Panc1 (cell line): Measurements from ENCODE around the gene NUDT4. TPM values are rescaled to one million over a fixed set of nuclear protein-coding genes. Genes with fewer than 3 reads are reported as not detected.

Experiments used
- ATAC-seq: fragments of 200-7000 bp; cut with Tn5 transposase; 2 replicates; pipeline ENCODE4 v1.9.1; 2020; ENCODE audit warnings: mild to moderate bottlenecking, moderate library complexity
- BruUV-seq: library from RNA; stranded (reverse); fragments of 400-500 nt; replicated peaks from 2 replicates; lab custom pipeline; 2021; lab: Mats Ljungman, UMichigan
- CTCF ChIA-PET: fragments of 300-600 bp; sonication (Branson Sonifier 250); formaldehyde crosslinking; loops from one replicate; lab custom pipeline; 2022; ENCODE audit warnings: antibody characterized with exemption; lab: Charles Lee
- POLR2A ChIA-PET: fragments of 300-600 bp; sonication (Branson Sonifier 250); formaldehyde crosslinking; loops from one replicate; lab custom pipeline; 2022; ENCODE audit warnings: antibody characterized with exemption; lab: Charles Lee
- DNase-seq: peaks from one replicate; pipeline ENCODE4 v3.0.0-alpha.2; 2010; ENCODE audit warnings: low read depth, low spot score
- H3K27ac ChIP-seq: 2 replicates; pipeline ENCODE4 v1.5.1; 2011; ENCODE audit warnings: mild to moderate bottlenecking, low read length, inconsistent platforms
- H3K27me3 ChIP-seq: fragments of 200-500 bp; sonication (Bioruptor generic); 2 replicates; pipeline ENCODE4 v1.6.0; 2014; ENCODE audit warnings: low read length, inconsistent platforms; ENCODE audit not compliant: control insufficient read depth, insufficient read depth
- H3K36me3 ChIP-seq: fragments of 200-500 bp; sonication (Bioruptor generic); 2 replicates; pipeline ENCODE4 v1.5.1; 2014; ENCODE audit warnings: inconsistent platforms, mild to moderate bottlenecking, low read length, moderate library complexity; ENCODE audit not compliant: control insufficient read depth, insufficient read depth
- H3K4me1 ChIP-seq: 2 replicates; pipeline ENCODE4 v1.5.1; 2011; ENCODE audit warnings: inconsistent platforms, mild to moderate bottlenecking, low read length, moderate library complexity; ENCODE audit not compliant: control insufficient read depth, insufficient read depth
- H3K4me3 ChIP-seq, 2 experiments: 2 replicates each; pipeline ENCODE4 v1.5.1; 2011 to 2012; ENCODE audit warnings: low read depth in 2 of 2, low read length in 2 of 2, mild to moderate bottlenecking in 2 of 2, inconsistent platforms in 1 of 2, moderate library complexity in 1 of 2
- H3K9me3 ChIP-seq: fragments of 200-500 bp; sonication (Bioruptor generic); 2 replicates; pipeline ENCODE4 v1.5.1; 2014; ENCODE audit warnings: low read depth, mild to moderate bottlenecking, inconsistent platforms, low read length, moderate library complexity; ENCODE audit not compliant: control insufficient read depth, insufficient read depth
- CTCF ChIP-seq: fragments of 450-650 bp; IDR thresholded peaks from 2 replicates; pipeline ENCODE4 v1.5.1; 2017; ENCODE audit warnings: mild to moderate bottlenecking
- POLR2AphosphoS5 ChIP-seq: IDR thresholded peaks from 2 replicates; pipeline ENCODE4 v1.6.1; 2012; ENCODE audit warnings: mild to moderate bottlenecking, low read depth, low read length, moderate library complexity
- REST ChIP-seq, 2 experiments: IDR thresholded peaks; 2 replicates each; pipeline ENCODE4 v1.6.1; 2011 to 2012; ENCODE audit warnings: low read depth in 2 of 2, control low read depth in 1 of 2, low read length in 1 of 2, mild to moderate bottlenecking in 1 of 2, moderate library complexity in 1 of 2; ENCODE audit not compliant: insufficient read depth in 1 of 2
- SIN3A ChIP-seq: IDR thresholded peaks from 2 replicates; pipeline ENCODE4 v1.6.1; 2012; ENCODE audit warnings: low read depth, mild to moderate bottlenecking, low read length, moderate library complexity, borderline replicate concordance; ENCODE audit not compliant: insufficient read depth
- TCF7L2 ChIP-seq: IDR thresholded peaks from 2 replicates; pipeline ENCODE4 v1.6.1; 2011; ENCODE audit warnings: mild to moderate bottlenecking, low read depth, low read length, inconsistent platforms
- in situ Hi-C: cut with HindIII; loops from 2 replicates; pipeline ENCODE4 v1.10.0; 2016; ENCODE audit warnings: low sequenced_read_pairs, low pct_unique_long_range_greater_than_20kb
- intact Hi-C: fragments of 100-400 bp; cut with micrococcal nuclease; formaldehyde crosslinking; loops from one replicate; pipeline ENCODE4 v1.10.0; 2022; ENCODE audit not compliant: unreplicated experiment
- total RNA-seq: library from RNA; stranded (reverse); gene quantifications from one replicate; pipeline ENCODE4 v1.2.1, GENCODE V29; 2021; ENCODE audit not compliant: unreplicated experiment

The NUDT4 gene
- total RNA-seq, 1 experiment from 2014 or later = 45.7 TPM

GRCh38 chr12:93404961-93405849 is 27.5 kb downstream of the NUDT4 start:
- CTCF ChIA-PET = interaction anchor here (0.7 kb wide), 1 partner anchor 479 kb away, joined by 4 read pairs; no protein-coding TSS in a partner anchor
- no TSS peak for BruUV-seq

More at GRCh38 chr12:93404961-93405849, 27.5 kb downstream of the NUDT4 start:
- no peaks in the 10 kb centered on the region for H3K27me3 ChIP-seq
- POLR2A ChIA-PET = interaction anchor here (0.6 to 1.0 kb wide), 4 partner anchors 13 to 58 kb away, joined by 3 to 8 read pairs (median 3); no protein-coding TSS in a partner anchor
- intact Hi-C loops (no loop called here), in situ Hi-C loops (no loop called here)
- no peak for DNase-seq
- no peak for ATAC-seq
- no peaks in the 10 kb centered on the region for H3K9me3 ChIP-seq
- no peak for TF ChIP-seq SIN3A
- no peak; the same call in 1 of the 2 replicates for TF ChIP-seq POLR2AphosphoS5
- TF ChIP-seq CTCF = no peak
- no peak for TF ChIP-seq TCF7L2
- TF ChIP-seq REST (IDR thresholded peaks at IDR 0.05; ENCODE audit: insufficient read depth in 1 of 2, low read depth in 2 of 2, low read length in 1 of 2) = no peak
- H3K36me3 ChIP-seq = peaks cover 6% of the 10 kb centered on the region; the same call in 1 of the 2 replicates
- no peak overlapping the region for H3K4me3 ChIP-seq
- no peak overlapping the region for H3K27ac ChIP-seq
- peaks cover 2% of the 10 kb centered on the region; the same call in 1 of the 2 replicates for H3K4me1 ChIP-seq
